Choroid plexus epithelial cell (primary cell): ENCODE measurements around the gene FAM53B.

ENCODE experiments used
- DNase-seq: peaks from one replicate; pipeline ENCODE4 v3.0.0-alpha.2; 2010; ENCODE audit warnings: low read depth
- H3K4me3 ChIP-seq: 2 replicates; pipeline ENCODE4 v1.5.1; 2011; ENCODE audit warnings: low read depth, mild to moderate bottlenecking, control low read depth, low read length, moderate library complexity
- CTCF ChIP-seq: conservative IDR thresholded peaks from 2 replicates; pipeline ENCODE4 v1.5.1; 2011; ENCODE audit warnings: low read depth, mild to moderate bottlenecking, control low read depth, inconsistent platforms, low read length, moderate library complexity

FAM53B gene

GRCh38 chr10:124701881-124702656, 42.1 kb downstream of the FAM53B start:
- peak; percentile 93 for DNase-seq
- TF ChIP-seq CTCF = no peak
- no peak overlapping the region for H3K4me3 ChIP-seq

GRCh38 chr10:124701435-124701834, 42.7 kb downstream of the FAM53B start:
- TF ChIP-seq CTCF = peak; percentile 9
- no peak overlapping the region for H3K4me3 ChIP-seq
- DNase-seq = peak; percentile 90

- no peak for TF ChIP-seq CTCF
- no peak overlapping the region for H3K4me3 ChIP-seq
- DNase-seq = no peak
These were observed 43.2 kb downstream of the FAM53B start for GRCh38 chr10:124701038-124701365.

- DNase-seq = peak; percentile 26
- no peak overlapping the region for H3K4me3 ChIP-seq
- no peak for TF ChIP-seq CTCF
These were observed 43.7 kb downstream of the FAM53B start for GRCh38 chr10:124700293-124701037.

GRCh38 chr10:124699471-124700292, 44.5 kb downstream of the FAM53B start:
- TF ChIP-seq CTCF = no peak
- DNase-seq = no peak
- H3K4me3 ChIP-seq = no peak overlapping the region

- DNase-seq = no peak
- TF ChIP-seq CTCF = no peak
- no peak overlapping the region for H3K4me3 ChIP-seq
These were observed 45.4 kb downstream of the FAM53B start for GRCh38 chr10:124698545-124699469.
